ENCODE results near the gene EIF4EBP2.

DNA sequence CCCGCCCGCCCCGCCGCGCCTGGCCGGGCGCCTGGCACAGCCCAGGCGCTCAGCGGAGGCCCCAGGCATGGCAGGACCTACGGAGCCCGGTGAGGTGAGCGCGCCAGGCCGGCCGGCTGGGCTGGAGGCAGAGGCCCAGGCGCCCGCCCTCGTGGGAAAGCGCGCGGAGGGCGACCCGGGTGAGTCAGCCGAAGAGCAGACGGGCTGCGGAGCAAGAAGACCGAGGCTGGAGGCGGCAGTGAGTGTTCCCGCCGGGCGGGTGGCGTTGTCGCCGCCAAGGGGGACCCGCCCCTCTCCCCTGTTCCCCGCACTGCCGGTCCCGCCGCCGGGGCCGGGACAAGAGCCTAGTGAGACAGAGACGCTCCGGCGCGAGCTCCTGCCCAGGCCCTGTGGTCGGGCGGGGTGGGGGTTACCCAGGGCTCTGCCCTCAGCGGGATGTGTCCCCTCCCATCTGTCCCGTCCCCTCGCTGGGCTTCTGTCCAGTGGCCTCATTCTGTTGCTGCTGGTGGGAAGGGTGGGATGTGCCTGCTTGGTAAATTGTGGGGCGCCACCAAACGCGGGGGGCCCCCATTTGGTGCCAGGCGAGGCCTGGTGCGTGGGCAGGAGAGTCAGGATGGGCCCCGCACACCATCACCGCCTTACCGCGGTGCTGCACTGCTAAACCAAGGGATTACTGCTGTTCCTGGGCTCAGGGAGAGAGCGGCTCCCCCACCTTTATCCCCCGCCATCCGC lies 54.5 kb downstream of the EIF4EBP2 start:
- TF ChIP-seq EZH2 (IDR thresholded peaks at IDR 0.05) (peak; percentile 74), CTCF (IDR thresholded peaks at IDR 0.05) (no peak)
